ENCODE measurements around the gene PSMA7. TPM values are rescaled to one million over a fixed set of nuclear protein-coding genes. Genes with fewer than 3 reads are reported as not detected.
A peak's percentile ranks its signal among the peaks of the same experiment; 100 is the strongest.

PSMA7 gene
- total and polyA plus RNA-seq, 7 donors = 192 to 388 (median 309) TPM

- no peaks in the 10 kb centered on the region for H3K27me3 ChIP-seq
- no peak for DNase-seq
- 90 to 93% methylated on average over 2 of the region's 2 CpGs for WGBS, 2 donors
- H3K27ac ChIP-seq = peak overlapping the region; percentile 91 to 96 (median 94)
- peaks cover 0 to 20% (median 3%) of the 10 kb centered on the region in 4 donors for H3K36me3 ChIP-seq
- H3K9me3 ChIP-seq = no peaks in the 10 kb centered on the region
- TF ChIP-seq POLR2A (IDR thresholded peaks at IDR 0.05) (no peak), CTCF (IDR thresholded peaks at IDR 0.05) (no peak), POLR2AphosphoS5 (IDR thresholded peaks at IDR 0.05) (no peak), EP300 (IDR thresholded peaks at IDR 0.05) (no peak)
- intact Hi-C loops (cut with DNase I) = loop anchor here (1.0 to 5.0 kb wide), 3 partner anchors 39 to 115 kb away; partner anchors contain the start of genes LSM14B, PSMA7, SS18L1 and TAF4
- H3K4me1 ChIP-seq = peaks cover 0 to 25% (median 19%) of the 10 kb centered on the region in 4 donors
- H3K4me3 ChIP-seq = peak overlapping the region in 3 of 4 donors; percentile 61 to 92 (median 81)
Observed at GRCh38 chr20:62181808-62182207, 38.6 kb upstream of the PSMA7 start.

GRCh38 chr20:62179162-62179504 is 35.9 kb upstream of the PSMA7 start:
- Histone ChIP-seq H3K27me3 (no peaks in the 10 kb centered on the region), H3K4me3 (no peak overlapping the region), H3K4me1 (peaks cover 0 to 18% (median 12%) of the 10 kb centered on the region in 4 donors), H3K9me3 (no peaks in the 10 kb centered on the region), H3K27ac (no peak overlapping the region), H3K36me3 (peaks cover 0 to 45% (median 7%) of the 10 kb centered on the region in 4 donors)
- DNase-seq = no peak
- intact Hi-C loops (cut with DNase I) = no loop called here
- WGBS, 2 donors = 98% methylated on average over 14 of the region's 14 CpGs
- no peak for TF ChIP-seq POLR2A (IDR thresholded peaks at IDR 0.05)
- no peak for TF ChIP-seq EP300 (IDR thresholded peaks at IDR 0.05)
- no peak for TF ChIP-seq CTCF (IDR thresholded peaks at IDR 0.05)
- no peak for TF ChIP-seq POLR2AphosphoS5 (IDR thresholded peaks at IDR 0.05)

GRCh38 chr20:62178316-62179161 is 35.3 kb upstream of the PSMA7 start:
- H3K9me3 ChIP-seq = no peaks in the 10 kb centered on the region
- TF ChIP-seq POLR2A (IDR thresholded peaks at IDR 0.05) = no peak
- no peak for TF ChIP-seq POLR2AphosphoS5 (IDR thresholded peaks at IDR 0.05)
- TF ChIP-seq CTCF (IDR thresholded peaks at IDR 0.05) = no peak
- TF ChIP-seq EP300 (IDR thresholded peaks at IDR 0.05) = no peak
- no peaks in the 10 kb centered on the region for H3K27me3 ChIP-seq
- no peak overlapping the region for H3K27ac ChIP-seq
- H3K36me3 ChIP-seq = peaks cover 0 to 51% (median 7%) of the 10 kb centered on the region in 4 donors
- H3K4me3 ChIP-seq = no peak overlapping the region
- intact Hi-C loops (cut with DNase I) = no loop called here
- peaks cover 0 to 12% (median 6%) of the 10 kb centered on the region in 4 donors for H3K4me1 ChIP-seq
- DNase-seq = no peak
- WGBS, 2 donors = 95% methylated on average over 19 of the region's 19 CpGs

DNA sequence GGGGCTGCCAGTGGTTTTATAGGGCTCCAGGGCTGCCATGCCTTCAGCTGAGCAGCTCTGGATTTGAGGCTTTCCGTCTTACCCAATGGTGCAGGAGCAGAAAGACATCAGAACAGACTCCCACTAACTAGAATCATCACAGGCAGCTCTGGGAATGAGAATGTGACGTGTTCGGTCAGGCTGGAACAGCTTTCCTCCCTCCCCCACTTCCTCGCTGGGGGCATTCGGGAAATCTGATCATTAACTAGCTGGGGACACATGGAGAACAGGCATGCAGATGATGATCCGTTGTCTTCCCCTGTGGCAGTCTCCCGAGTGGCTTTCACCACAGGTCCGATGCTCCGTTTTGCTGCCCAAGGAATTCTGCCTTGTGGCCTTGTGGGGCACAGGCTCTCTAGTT is 34.1 kb upstream of the PSMA7 start:
- intact Hi-C loops (cut with DNase I) = no loop called here
- no peak for DNase-seq
- H3K4me1 ChIP-seq = peaks cover 0 to 6% (median 3%) of the 10 kb centered on the region in 4 donors
- H3K27me3 ChIP-seq = no peaks in the 10 kb centered on the region
- no peak overlapping the region for H3K27ac ChIP-seq
- peaks cover 0 to 63% (median 9%) of the 10 kb centered on the region in 4 donors for H3K36me3 ChIP-seq
- H3K4me3 ChIP-seq = no peak overlapping the region
- no peaks in the 10 kb centered on the region for H3K9me3 ChIP-seq
- 92 to 96% methylated on average over 9 of the region's 9 CpGs for WGBS, 2 donors
- TF ChIP-seq EP300 (IDR thresholded peaks at IDR 0.05) (no peak), POLR2AphosphoS5 (IDR thresholded peaks at IDR 0.05) (no peak), POLR2A (IDR thresholded peaks at IDR 0.05) (no peak), CTCF (IDR thresholded peaks at IDR 0.05) (no peak)

Data from sigmoid colon (tissue), 7 donors.